ENCODE data around the gene DTX2. TPM values are rescaled to one million over a fixed set of nuclear protein-coding genes. Genes with fewer than 3 reads are reported as not detected.

The DTX2 gene
- total RNA-seq, 1 donor: 6.4 TPM

Other genes starting within 250 kb of the DTX2 start
- gene HSPB1, start 159.0 kb upstream of the DTX2 start, total RNA-seq: 4.5 TPM
- 23.5 TPM for gene YWHAG, start 102.7 kb upstream of the DTX2 start, total RNA-seq
- not detected for gene SSC4D, start 52.0 kb upstream of the DTX2 start, total RNA-seq
- 1.7 TPM for gene ZP3, start 36.8 kb upstream of the DTX2 start, total RNA-seq
- 0.52 TPM for gene UPK3B, start 48.8 kb downstream of the DTX2 start, total RNA-seq
- 0.10 TPM for gene SPDYE16, start 81.6 kb downstream of the DTX2 start, total RNA-seq
- 9.2 TPM for gene POMZP3, start 165.6 kb downstream of the DTX2 start, total RNA-seq